ENCODE results near the gene EDC3. TPM values are rescaled to one million over a fixed set of nuclear protein-coding genes. Genes with fewer than 3 reads are reported as not detected.
A peak's percentile ranks its signal among the peaks of the same experiment; 100 is the strongest.
"Not testable (repeated sequence)": the region's sequence is repeated elsewhere in the genome, so short reads cannot be mapped to it uniquely, and the experiment has no call there.

Gene EDC3
- polyA plus RNA-seq, 4 donors: 37.3 to 45.4 (median 41.4) TPM

- no peak for DNase-seq (ENCODE audit: low read depth in 4 of 4, low spot score in 3 of 4)
Measured at GRCh38 chr15:74612677-74613076, 83.1 kb downstream of the EDC3 start.

GRCh38 chr15:74611834-74612233 lies 84.0 kb downstream of the EDC3 start:
- DNase-seq (ENCODE audit: low read depth in 4 of 4, low spot score in 3 of 4): no peak

- no peak for DNase-seq (ENCODE audit: low read depth in 4 of 4, low spot score in 3 of 4)
Measured at GRCh38 chr15:74611341-74611740, 84.5 kb downstream of the EDC3 start.

- DNase-seq (ENCODE audit: low read depth in 4 of 4, low spot score in 3 of 4): no peak
Measured at GRCh38 chr15:74610302-74610951, 85.4 kb downstream of the EDC3 start.

GRCh38 chr15:74609938-74610301 lies 85.9 kb downstream of the EDC3 start:
- DNase-seq (ENCODE audit: low read depth in 4 of 4, low spot score in 3 of 4): no peak

- DNase-seq (ENCODE audit: low read depth in 4 of 4, low spot score in 3 of 4): no peak
Measured at GRCh38 chr15:74608786-74609185, 87.0 kb downstream of the EDC3 start.

GRCh38 chr15:74605795-74606150 lies 90.1 kb downstream of the EDC3 start:
- no peak for DNase-seq (ENCODE audit: low read depth in 4 of 4, low spot score in 3 of 4)

GRCh38 chr15:74604983-74605794 lies 90.6 kb downstream of the EDC3 start:
- DNase-seq (ENCODE audit: low read depth in 4 of 4, low spot score in 3 of 4): no peak

GRCh38 chr15:74603789-74604705 lies 91.8 kb downstream of the EDC3 start:
- DNase-seq (ENCODE audit: low read depth in 4 of 4, low spot score in 3 of 4): no peak

GRCh38 chr15:74603026-74603788 lies 92.6 kb downstream of the EDC3 start:
- DNase-seq (ENCODE audit: low read depth in 4 of 4, low spot score in 3 of 4): no peak

- no peak for DNase-seq (ENCODE audit: low read depth in 4 of 4, low spot score in 3 of 4)
Measured at GRCh38 chr15:74599156-74599555, 96.7 kb downstream of the EDC3 start.

GRCh38 chr15:74598126-74598842 lies 97.5 kb downstream of the EDC3 start:
- DNase-seq (ENCODE audit: low read depth in 4 of 4, low spot score in 3 of 4): peak; percentile 83 to 89 (median 86)

GRCh38 chr15:74597146-74597705 lies 98.6 kb downstream of the EDC3 start:
- not testable (repeated sequence) for DNase-seq (ENCODE audit: low read depth in 4 of 4, low spot score in 3 of 4)

- not testable (repeated sequence) for DNase-seq (ENCODE audit: low read depth in 4 of 4, low spot score in 3 of 4)
Measured at GRCh38 chr15:74596736-74597135, 99.1 kb downstream of the EDC3 start.

GRCh38 chr15:74595271-74595670 lies 100.6 kb downstream of the EDC3 start:
- no peak for DNase-seq (ENCODE audit: low read depth in 4 of 4, low spot score in 3 of 4)

GRCh38 chr15:74594455-74594854 lies 101.4 kb downstream of the EDC3 start:
- no peak for DNase-seq (ENCODE audit: low read depth in 4 of 4, low spot score in 3 of 4)

GRCh38 chr15:74593122-74593521 lies 102.7 kb downstream of the EDC3 start:
- no peak for DNase-seq (ENCODE audit: low read depth in 4 of 4, low spot score in 3 of 4)

- no peak for DNase-seq (ENCODE audit: low read depth in 4 of 4, low spot score in 3 of 4)
Measured at GRCh38 chr15:74592222-74592621, 103.6 kb downstream of the EDC3 start.

GRCh38 chr15:74589826-74590225 lies 106.0 kb downstream of the EDC3 start:
- DNase-seq (ENCODE audit: low read depth in 4 of 4, low spot score in 3 of 4): no peak

Measured in right renal pelvis (tissue), 4 donors.